ENCODE measurements around the gene TSPAN14. TPM values are rescaled to one million over a fixed set of nuclear protein-coding genes. Genes with fewer than 3 reads are reported as not detected.

The TSPAN14 gene
- total RNA-seq, 4 donors from 2014 or later = 56.1 to 105 (median 83.1) TPM

- TF ChIP-seq CTCF (IDR thresholded peaks at IDR 0.05; ENCODE audit: low read depth) = no peak
Measured at GRCh38 chr10:80473692-80474596, 19.8 kb downstream of the TSPAN14 start.

GRCh38 chr10:80474597-80474910, 20.4 kb downstream of the TSPAN14 start:
- TF ChIP-seq CTCF (IDR thresholded peaks at IDR 0.05; ENCODE audit: low read depth) = no peak

GRCh38 chr10:80474941-80475340, 20.8 kb downstream of the TSPAN14 start:
- TF ChIP-seq CTCF (IDR thresholded peaks at IDR 0.05; ENCODE audit: low read depth) = no peak

- no peak for TF ChIP-seq CTCF (IDR thresholded peaks at IDR 0.05; ENCODE audit: low read depth)
Measured at GRCh38 chr10:80476685-80477084, 22.6 kb downstream of the TSPAN14 start.

- TF ChIP-seq CTCF (IDR thresholded peaks at IDR 0.05; ENCODE audit: low read depth) = no peak
Measured at GRCh38 chr10:80477813-80478212, 23.7 kb downstream of the TSPAN14 start.

- TF ChIP-seq CTCF (IDR thresholded peaks at IDR 0.05; ENCODE audit: low read depth) = no peak
Measured at GRCh38 chr10:80480852-80481251, 26.7 kb downstream of the TSPAN14 start.

GRCh38 chr10:80484243-80484642, 30.1 kb downstream of the TSPAN14 start:
- TF ChIP-seq CTCF (IDR thresholded peaks at IDR 0.05; ENCODE audit: low read depth) = no peak

Data from subcutaneous adipose tissue (tissue), 4 donors.